Measurements from ENCODE around the gene ADISSP. TPM values are rescaled to one million over a fixed set of nuclear protein-coding genes. Genes with fewer than 3 reads are reported as not detected.
A peak's percentile ranks its signal among the peaks of the same experiment; 100 is the strongest.

Gene ADISSP
- total RNA-seq, 1 donor from 2014 or later, result 93.0 TPM

GRCh38 chr20:3766422-3767109 lies 987 bp downstream of the ADISSP start:
- Mint-ChIP-seq H3K27ac (ENCODE audit: unreplicated experiment) (peak overlapping the region; percentile 27), H3K4me1 (peaks cover 39% of the 10 kb centered on the region), H3K9me3 (no peaks in the 10 kb centered on the region), H3K4me3 (peak overlapping the region; percentile 88), H3K36me3 (ENCODE audit: low read depth) (no peaks in the 10 kb centered on the region), H3K27me3 (ENCODE audit: low read depth) (no peaks in the 10 kb centered on the region)
- DNase-seq (ENCODE audit: low read depth, low spot score), result no peak
- TF ChIP-seq CTCF (conservative IDR thresholded peaks at IDR 0.05), result no peak

GRCh38 chr20:3765171-3765882 lies 2.2 kb downstream of the ADISSP start:
- H3K27me3 Mint-ChIP-seq (ENCODE audit: low read depth), result no peaks in the 10 kb centered on the region
- peak overlapping the region; percentile 88 for H3K4me3 Mint-ChIP-seq
- no peak for TF ChIP-seq CTCF (conservative IDR thresholded peaks at IDR 0.05)
- no peaks in the 10 kb centered on the region for H3K9me3 Mint-ChIP-seq
- H3K4me1 Mint-ChIP-seq, result peaks cover 49% of the 10 kb centered on the region
- H3K36me3 Mint-ChIP-seq (ENCODE audit: low read depth), result no peaks in the 10 kb centered on the region
- peak overlapping the region; percentile 96 for H3K27ac Mint-ChIP-seq (ENCODE audit: unreplicated experiment)
- DNase-seq (ENCODE audit: low read depth, low spot score), result no peak

GRCh38 chr20:3764659-3765058 lies 2.9 kb downstream of the ADISSP start:
- H3K27ac Mint-ChIP-seq (ENCODE audit: unreplicated experiment), result no peak overlapping the region
- H3K4me3 Mint-ChIP-seq, result peak overlapping the region; percentile 47
- DNase-seq (ENCODE audit: low read depth, low spot score), result no peak
- TF ChIP-seq CTCF (conservative IDR thresholded peaks at IDR 0.05), result no peak
- H3K27me3 Mint-ChIP-seq (ENCODE audit: low read depth), result no peaks in the 10 kb centered on the region
- no peaks in the 10 kb centered on the region for H3K9me3 Mint-ChIP-seq
- H3K36me3 Mint-ChIP-seq (ENCODE audit: low read depth), result no peaks in the 10 kb centered on the region
- H3K4me1 Mint-ChIP-seq, result peaks cover 55% of the 10 kb centered on the region

GRCh38 chr20:3763671-3764601 lies 3.6 kb downstream of the ADISSP start:
- Mint-ChIP-seq H3K4me1 (peaks cover 59% of the 10 kb centered on the region), H3K36me3 (ENCODE audit: low read depth) (no peaks in the 10 kb centered on the region), H3K27ac (ENCODE audit: unreplicated experiment) (no peak overlapping the region), H3K4me3 (peak overlapping the region; percentile 57), H3K9me3 (no peaks in the 10 kb centered on the region), H3K27me3 (ENCODE audit: low read depth) (no peaks in the 10 kb centered on the region)
- TF ChIP-seq CTCF (conservative IDR thresholded peaks at IDR 0.05), result no peak
- no peak for DNase-seq (ENCODE audit: low read depth, low spot score)

GRCh38 chr20:3760655-3761348 lies 6.8 kb downstream of the ADISSP start:
- H3K36me3 Mint-ChIP-seq (ENCODE audit: low read depth), result peaks cover 6% of the 10 kb centered on the region
- H3K27me3 Mint-ChIP-seq (ENCODE audit: low read depth), result no peaks in the 10 kb centered on the region
- no peak overlapping the region for H3K4me3 Mint-ChIP-seq
- TF ChIP-seq CTCF (conservative IDR thresholded peaks at IDR 0.05), result no peak
- H3K9me3 Mint-ChIP-seq, result no peaks in the 10 kb centered on the region
- H3K27ac Mint-ChIP-seq (ENCODE audit: unreplicated experiment), result no peak overlapping the region
- peaks cover 40% of the 10 kb centered on the region for H3K4me1 Mint-ChIP-seq
- DNase-seq (ENCODE audit: low read depth, low spot score), result no peak
